Lung (tissue), 12 donors: ENCODE data around the gene DRAM1. TPM values are rescaled to one million over a fixed set of nuclear protein-coding genes. Genes with fewer than 3 reads are reported as not detected.

Source experiments
- ATAC-seq: fragments of 200-7000 bp; cut with Tn5 transposase; one replicate; pipeline ENCODE4 v1.9.1; 2020; ENCODE audit warnings: moderate number of reproducible peaks; ENCODE audit not compliant: insufficient read depth, low FRiP score
- DNase-seq, 3 donors: peaks; one replicate each; pipeline ENCODE4 v3.0.0-alpha.2; 2013 to 2017
- H3K27ac ChIP-seq, 2 donors: one replicate each; pipeline ENCODE4 v1.5.1; 2013; ENCODE audit warnings: mild to moderate bottlenecking in 2 of 2, moderate library complexity in 2 of 2, control low read depth in 1 of 2, inconsistent platforms in 1 of 2, low read depth in 1 of 2, low read length in 1 of 2
- H3K27me3 ChIP-seq, 3 donors: one replicate each; pipeline ENCODE4 v1.5.1; 2013; ENCODE audit warnings: low read length in 2 of 3; ENCODE audit not compliant: control insufficient read depth in 3 of 3, insufficient read depth in 3 of 3
- H3K36me3 ChIP-seq, 4 donors: one replicate each; pipeline ENCODE4 v1.5.1; 2013; ENCODE audit warnings: low read length in 4 of 4, mild to moderate bottlenecking in 1 of 4, moderate library complexity in 1 of 4; ENCODE audit not compliant: control insufficient read depth in 4 of 4, insufficient read depth in 4 of 4
- H3K4me1 ChIP-seq, 5 donors: one replicate each; pipeline ENCODE4 v1.5.1; 2013; ENCODE audit warnings: low read length in 5 of 5, mild to moderate bottlenecking in 2 of 5, moderate library complexity in 1 of 5; ENCODE audit not compliant: control insufficient read depth in 5 of 5, insufficient read depth in 5 of 5
- H3K4me3 ChIP-seq: one replicate; pipeline ENCODE4 v1.5.1; 2013; ENCODE audit warnings: mild to moderate bottlenecking, control low read depth, moderate library complexity
- H3K9ac ChIP-seq, 2 donors: one replicate each; pipeline ENCODE4 v1.5.1; 2013; ENCODE audit warnings: low read length in 2 of 2, control low read depth in 1 of 2; ENCODE audit not compliant: insufficient read depth in 1 of 2
- H3K9me3 ChIP-seq, 4 donors: one replicate each; pipeline ENCODE4 v1.5.1; 2013; ENCODE audit warnings: low read length in 3 of 4, mild to moderate bottlenecking in 1 of 4, moderate library complexity in 1 of 4; ENCODE audit not compliant: control insufficient read depth in 4 of 4, insufficient read depth in 3 of 4
- WGBS, 2 donors: extraction: QIAGEN DNeasy Blood & Tissue Kit; methylation state at CpG; one replicate each; pipeline ENCODE4 v1.1.7; 2013; 5-methylcytosine and 5-hydroxymethylcytosine counted together
- polyA plus RNA-seq, 2 donors: library from polyadenylated mRNA; stranded (reverse); fragments of 200-250 nt; gene quantifications; one replicate each; pipeline ENCODE4 v1.2.1, GENCODE V29; 2013
- total RNA-seq, 2 donors: library from RNA; depleted of rRNA in 1 of 2; stranded (reverse); fragments of >200 nt in 1 of 2; gene quantifications; one replicate each; pipeline ENCODE4 v1.2.1, GENCODE V29; 2014 to 2021
- TF ChIP-seq, protein P1 (sequence below): IDR thresholded peaks from 2 replicates; pipeline ENCODE4 v1.5.1; 2012; ENCODE audit warnings: mild to moderate bottlenecking; ENCODE audit errors: control extremely low read depth, extremely low read depth
- donor health status: control.
- donor health status: control.
- donor health status: Bipolar disorder and iron deficiency.
- donor health status: healthy.
- donor health status: DM: yes; HTN: yes; CAD: no.

The DRAM1 gene
- total and polyA plus RNA-seq, 4 donors = 64.5 to 95.2 (median 74.7) TPM

DNA sequence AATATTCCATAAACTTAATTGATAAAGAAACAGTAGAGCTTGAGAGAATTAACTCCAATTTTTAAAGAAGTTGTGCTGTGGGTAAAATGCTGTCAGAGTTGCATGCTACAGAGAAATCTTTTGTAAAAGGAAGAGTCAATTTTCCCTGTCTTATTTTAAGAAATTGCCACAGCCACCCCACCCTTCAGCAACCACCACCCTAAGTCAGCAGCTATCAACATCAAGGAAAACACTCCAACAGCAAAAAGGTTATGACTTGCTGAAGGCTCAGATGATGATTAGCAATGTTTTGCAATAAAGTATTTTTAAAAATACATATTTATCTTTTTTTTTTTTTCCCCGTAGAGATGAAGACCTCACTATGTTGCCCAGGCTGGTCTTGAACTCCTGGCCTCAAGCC lies 6.5 kb upstream of the DRAM1 start:
- Histone ChIP-seq H3K4me1 (peaks cover 0 to 2% (median 0%) of the 10 kb centered on the region in 5 donors), H3K4me3 (no peak overlapping the region), H3K36me3 (no peaks in the 10 kb centered on the region), H3K9me3 (no peaks in the 10 kb centered on the region), H3K9ac (no peak overlapping the region), H3K27ac (no peak overlapping the region), H3K27me3 (no peaks in the 10 kb centered on the region)
- DNase-seq = no peak
- TF ChIP-seq, protein P1, sequence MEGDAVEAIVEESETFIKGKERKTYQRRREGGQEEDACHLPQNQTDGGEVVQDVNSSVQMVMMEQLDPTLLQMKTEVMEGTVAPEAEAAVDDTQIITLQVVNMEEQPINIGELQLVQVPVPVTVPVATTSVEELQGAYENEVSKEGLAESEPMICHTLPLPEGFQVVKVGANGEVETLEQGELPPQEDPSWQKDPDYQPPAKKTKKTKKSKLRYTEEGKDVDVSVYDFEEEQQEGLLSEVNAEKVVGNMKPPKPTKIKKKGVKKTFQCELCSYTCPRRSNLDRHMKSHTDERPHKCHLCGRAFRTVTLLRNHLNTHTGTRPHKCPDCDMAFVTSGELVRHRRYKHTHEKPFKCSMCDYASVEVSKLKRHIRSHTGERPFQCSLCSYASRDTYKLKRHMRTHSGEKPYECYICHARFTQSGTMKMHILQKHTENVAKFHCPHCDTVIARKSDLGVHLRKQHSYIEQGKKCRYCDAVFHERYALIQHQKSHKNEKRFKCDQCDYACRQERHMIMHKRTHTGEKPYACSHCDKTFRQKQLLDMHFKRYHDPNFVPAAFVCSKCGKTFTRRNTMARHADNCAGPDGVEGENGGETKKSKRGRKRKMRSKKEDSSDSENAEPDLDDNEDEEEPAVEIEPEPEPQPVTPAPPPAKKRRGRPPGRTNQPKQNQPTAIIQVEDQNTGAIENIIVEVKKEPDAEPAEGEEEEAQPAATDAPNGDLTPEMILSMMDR = no peak
- 78 to 100% methylated on average over 1 of the region's 1 CpG for WGBS, 2 donors
- ATAC-seq = no peak

DNA sequence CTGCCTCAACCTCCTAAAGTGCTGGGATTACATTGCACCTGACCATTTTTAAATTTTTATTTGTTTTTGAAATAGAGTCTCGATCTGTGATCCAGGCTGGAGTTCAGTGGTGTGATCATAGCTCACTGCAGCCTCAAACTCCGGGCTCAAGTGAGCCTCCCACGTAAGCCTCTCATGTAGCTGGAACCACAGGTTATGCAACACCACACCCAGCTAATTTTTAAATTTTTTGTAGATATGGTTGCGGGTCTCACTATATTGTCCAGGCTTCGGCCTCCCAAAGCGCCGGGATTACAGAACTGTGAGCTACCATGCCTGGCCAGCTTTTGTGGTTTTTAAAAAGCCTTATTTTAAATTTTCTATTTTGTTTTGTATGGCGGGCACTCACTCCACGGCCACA lies 2.2 kb upstream of the DRAM1 start:
- H3K9ac ChIP-seq = no peak overlapping the region
- H3K4me1 ChIP-seq = peaks cover 0 to 4% (median 0%) of the 10 kb centered on the region in 5 donors
- TF ChIP-seq, protein P1 = no peak
- H3K36me3 ChIP-seq = peaks cover 0 to 4% (median under 1%) of the 10 kb centered on the region in 4 donors
- H3K9me3 ChIP-seq = no peaks in the 10 kb centered on the region
- no peak overlapping the region for H3K4me3 ChIP-seq
- peak overlapping the region; percentile 35 to 53 for H3K27ac ChIP-seq
- DNase-seq (no peak), ATAC-seq (no peak)
- H3K27me3 ChIP-seq = no peaks in the 10 kb centered on the region
- WGBS, 2 donors = 80% methylated on average over 9 of the region's 9 CpGs

DNA sequence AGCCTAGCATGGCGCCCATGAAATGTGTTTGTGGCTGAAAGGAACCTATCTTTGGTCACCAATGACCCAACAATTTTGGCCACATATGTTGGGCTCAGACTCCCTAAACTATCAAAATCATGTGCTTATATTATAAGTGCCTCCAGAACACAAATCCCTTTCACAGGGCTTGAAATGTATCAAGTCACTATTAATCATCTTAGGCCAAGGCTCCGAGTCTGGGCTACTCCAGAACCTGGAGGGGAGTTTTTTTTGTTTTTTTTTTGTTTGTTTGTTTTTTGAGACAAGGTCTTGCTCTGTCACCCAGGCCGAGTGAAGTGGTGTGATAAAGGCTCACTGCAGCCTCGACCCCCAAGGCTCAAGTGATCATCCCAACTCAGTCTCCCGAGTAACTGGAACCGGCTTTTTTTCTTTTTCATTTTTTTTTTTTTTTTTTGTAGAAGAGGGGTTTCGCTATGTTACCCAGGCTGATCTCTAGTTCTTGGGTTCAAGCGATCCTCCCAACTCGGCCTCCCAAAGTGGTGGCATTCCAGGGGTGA lies 989 bp upstream of the DRAM1 start:
- 42 to 64% methylated on average over 9 of the region's 9 CpGs for WGBS, 2 donors
- TF ChIP-seq, protein P1 = no peak
- H3K9me3 ChIP-seq = no peaks in the 10 kb centered on the region
- no peak for DNase-seq
- no peaks in the 10 kb centered on the region for H3K27me3 ChIP-seq
- ATAC-seq = no peak
- peaks cover 0 to 4% (median 2%) of the 10 kb centered on the region in 4 donors for H3K36me3 ChIP-seq
- peak overlapping the region in 1 of 2 donors; percentile 58 for H3K9ac ChIP-seq
- peak overlapping the region; percentile 84 to 100 for H3K27ac ChIP-seq
- peak overlapping the region; percentile 87 for H3K4me3 ChIP-seq
- H3K4me1 ChIP-seq = peaks cover 0 to 4% (median 0%) of the 10 kb centered on the region in 5 donors

DNA sequence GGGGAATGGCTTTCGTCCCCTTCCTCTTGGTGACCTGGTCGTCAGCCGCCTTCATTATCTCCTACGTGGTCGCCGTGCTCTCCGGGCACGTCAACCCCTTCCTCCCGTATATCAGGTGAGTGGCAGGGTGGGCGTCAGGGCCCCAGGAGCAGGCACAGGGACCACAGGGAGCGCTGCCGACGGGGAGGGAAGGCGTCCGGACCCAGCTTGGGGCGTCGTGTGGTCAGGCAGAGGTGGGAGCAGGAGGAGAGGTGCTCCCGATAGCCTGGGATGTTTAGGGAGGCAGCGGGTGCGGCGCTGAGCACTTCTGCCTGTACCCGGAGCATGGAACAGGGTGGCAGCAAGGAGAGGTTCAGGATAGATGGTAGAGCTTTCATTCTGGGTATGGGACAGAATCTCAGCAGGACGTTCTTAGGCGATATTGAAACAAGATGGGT lies 444 bp downstream of the DRAM1 start:
- ATAC-seq = no peak
- peak in 2 of 3 donors; percentile 46 to 51 for DNase-seq
- no peaks in the 10 kb centered on the region for H3K9me3 ChIP-seq
- H3K4me1 ChIP-seq = peaks cover 0 to 4% (median 0%) of the 10 kb centered on the region in 5 donors
- WGBS, 2 donors = 0% methylated on average over 24 of the region's 24 CpGs
- H3K27ac ChIP-seq = peak overlapping the region; percentile 84 to 100
- H3K36me3 ChIP-seq = peaks cover 0 to 4% (median 2%) of the 10 kb centered on the region in 4 donors
- TF ChIP-seq, protein P1 = no peak
- H3K27me3 ChIP-seq = no peaks in the 10 kb centered on the region
- H3K4me3 ChIP-seq = peak overlapping the region; percentile 87
- H3K9ac ChIP-seq = peak overlapping the region; percentile 78 to 91
